M059J (cell line): ENCODE data around the gene IGF2BP2. TPM values are rescaled to one million over a fixed set of nuclear protein-coding genes. Genes with fewer than 3 reads are reported as not detected.
A peak's percentile ranks its signal among the peaks of the same experiment; 100 is the strongest.
"Not testable (repeated sequence)": the region's sequence is repeated elsewhere in the genome, so short reads cannot be mapped to it uniquely, and the experiment has no call there.

Source experiments
- DNase-seq: peaks from one replicate; pipeline ENCODE4 v3.0.0-alpha.2; 2012; ENCODE audit warnings: low read depth
- total RNA-seq: library from RNA; depleted of rRNA; stranded (reverse); fragments of >200 nt; shearing (Covaris generic); gene quantifications from 2 replicates; pipeline ENCODE4 v1.2.3, GENCODE V29; 2014

The IGF2BP2 gene
- total RNA-seq, 1 experiment from 2014 or later: 72.0 TPM

DNA sequence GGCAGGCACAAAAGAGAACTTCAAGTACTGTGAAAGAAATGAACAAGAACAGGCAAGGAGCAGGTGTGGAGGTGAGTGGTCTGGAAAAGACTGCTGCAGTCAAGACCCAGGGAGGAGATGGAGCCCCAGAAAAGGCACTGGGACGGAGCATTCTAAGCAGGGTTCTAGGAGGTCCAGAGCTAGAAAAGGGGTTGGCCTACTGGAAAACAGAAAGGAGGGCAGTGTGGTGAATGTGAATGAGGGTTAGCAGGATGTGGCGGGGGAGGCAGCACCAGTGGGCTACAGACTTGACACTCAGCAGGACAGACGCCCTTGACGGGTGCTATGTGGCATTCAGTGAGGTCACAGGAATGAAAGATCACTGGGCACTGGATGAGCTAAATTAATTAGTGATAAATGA is 163.1 kb downstream of the IGF2BP2 start:
- no peak for DNase-seq

DNA sequence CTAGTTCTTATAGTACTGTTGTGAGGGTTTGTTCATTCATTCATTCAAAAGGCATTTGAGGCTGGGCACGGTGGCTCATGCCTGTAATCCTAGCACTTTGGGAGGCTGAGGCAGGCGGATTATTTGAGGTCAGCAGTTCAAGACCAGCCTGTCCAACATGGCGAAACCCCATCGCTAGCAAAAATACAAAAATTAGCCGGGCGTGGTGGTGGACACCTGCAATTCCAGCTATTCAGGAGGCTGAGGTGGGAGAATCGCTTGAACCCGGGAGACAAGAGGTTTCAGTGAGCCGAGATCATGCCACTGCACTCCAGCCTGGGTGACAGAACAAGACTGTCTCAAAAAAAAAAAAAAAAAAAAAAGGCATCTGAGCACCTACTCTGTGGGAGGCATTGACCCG is 163.5 kb downstream of the IGF2BP2 start:
- DNase-seq: not testable (repeated sequence)

DNA sequence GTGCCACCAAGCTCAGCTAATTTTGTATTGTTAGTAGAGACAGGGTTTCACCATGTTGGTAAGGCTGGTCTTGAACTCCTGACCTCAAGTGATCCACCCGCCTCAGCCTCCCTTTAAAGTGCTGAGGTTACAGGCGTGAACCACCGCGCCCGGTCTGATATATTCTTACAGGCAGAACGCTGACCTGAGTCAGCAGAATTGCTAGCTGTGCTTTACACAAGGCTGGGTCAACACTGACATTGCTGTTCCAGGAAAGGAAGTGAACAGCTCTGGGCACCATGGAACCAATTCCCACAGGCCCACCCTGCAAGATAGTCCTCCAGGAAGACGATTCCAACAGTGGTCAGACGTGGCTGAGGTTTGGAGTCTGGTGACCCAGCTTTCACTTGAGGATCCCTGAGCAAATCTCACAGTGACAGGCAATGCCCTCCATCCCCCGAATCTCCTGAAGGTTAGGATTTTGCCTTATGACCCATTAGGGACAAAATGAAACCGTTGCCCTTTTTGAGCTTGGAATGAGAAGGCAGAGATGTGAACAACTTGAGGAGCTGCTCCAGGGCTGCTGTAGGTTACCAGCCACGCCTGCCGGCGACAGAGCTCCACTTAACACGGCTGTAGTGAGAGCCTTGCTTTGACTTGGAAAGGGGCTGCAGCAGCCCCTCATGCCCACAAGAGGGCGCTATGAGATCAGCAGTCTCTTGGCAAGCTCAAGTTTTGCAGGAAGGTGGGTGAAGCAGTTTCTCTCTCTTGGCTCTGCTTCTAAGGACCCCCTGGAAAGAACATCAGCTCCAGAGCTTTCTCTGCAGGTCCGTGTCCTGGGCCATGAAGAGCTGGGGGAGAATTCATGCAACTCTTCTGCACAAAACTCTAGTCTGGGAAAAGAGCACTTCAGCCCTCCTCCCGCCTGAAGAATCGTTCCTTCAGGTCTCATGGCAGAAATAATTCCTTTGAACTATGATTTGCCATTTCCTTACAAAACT is 164.6 kb downstream of the IGF2BP2 start:
- peak; percentile 76 for DNase-seq

DNA sequence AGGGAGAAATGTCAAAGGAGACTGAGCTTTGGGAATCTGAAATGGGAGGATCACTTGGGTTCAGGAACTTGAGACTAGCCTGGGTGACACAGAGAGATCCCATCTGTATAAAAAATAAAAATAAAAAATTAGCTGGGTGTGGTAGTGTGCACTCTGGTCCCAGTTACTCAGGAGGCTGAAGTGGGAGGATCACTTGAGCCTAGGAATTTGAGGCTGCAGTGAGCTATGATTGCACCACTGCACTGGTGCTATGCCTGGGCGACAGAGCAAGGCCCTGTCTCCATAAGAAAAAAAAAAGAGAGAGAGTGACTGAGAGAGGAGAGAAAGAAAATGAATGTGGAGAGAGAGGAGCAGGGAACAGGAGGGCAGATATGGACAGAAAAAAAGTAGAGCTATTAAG is 165.9 kb downstream of the IGF2BP2 start:
- DNase-seq: no peak

DNA sequence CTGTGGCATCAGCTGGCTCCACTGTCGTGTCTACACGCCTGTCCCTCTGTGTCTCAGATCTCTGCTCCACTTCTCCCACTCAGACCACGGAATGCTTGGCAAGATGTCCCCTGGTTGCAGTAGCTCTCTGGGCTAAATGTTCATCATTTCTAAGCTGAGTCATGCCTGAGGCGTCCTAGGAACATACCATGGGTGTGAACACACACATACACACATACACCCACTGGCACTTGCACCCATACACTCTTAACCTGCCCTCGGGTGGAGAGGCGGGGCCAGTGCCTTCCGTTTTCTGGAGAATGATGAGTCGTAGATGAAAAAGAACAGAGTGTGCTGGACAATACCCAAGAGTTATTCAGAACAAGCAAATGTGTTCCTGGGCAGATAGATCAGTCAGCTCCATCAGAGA is 166.3 kb downstream of the IGF2BP2 start:
- peak; percentile 97 for DNase-seq

DNA sequence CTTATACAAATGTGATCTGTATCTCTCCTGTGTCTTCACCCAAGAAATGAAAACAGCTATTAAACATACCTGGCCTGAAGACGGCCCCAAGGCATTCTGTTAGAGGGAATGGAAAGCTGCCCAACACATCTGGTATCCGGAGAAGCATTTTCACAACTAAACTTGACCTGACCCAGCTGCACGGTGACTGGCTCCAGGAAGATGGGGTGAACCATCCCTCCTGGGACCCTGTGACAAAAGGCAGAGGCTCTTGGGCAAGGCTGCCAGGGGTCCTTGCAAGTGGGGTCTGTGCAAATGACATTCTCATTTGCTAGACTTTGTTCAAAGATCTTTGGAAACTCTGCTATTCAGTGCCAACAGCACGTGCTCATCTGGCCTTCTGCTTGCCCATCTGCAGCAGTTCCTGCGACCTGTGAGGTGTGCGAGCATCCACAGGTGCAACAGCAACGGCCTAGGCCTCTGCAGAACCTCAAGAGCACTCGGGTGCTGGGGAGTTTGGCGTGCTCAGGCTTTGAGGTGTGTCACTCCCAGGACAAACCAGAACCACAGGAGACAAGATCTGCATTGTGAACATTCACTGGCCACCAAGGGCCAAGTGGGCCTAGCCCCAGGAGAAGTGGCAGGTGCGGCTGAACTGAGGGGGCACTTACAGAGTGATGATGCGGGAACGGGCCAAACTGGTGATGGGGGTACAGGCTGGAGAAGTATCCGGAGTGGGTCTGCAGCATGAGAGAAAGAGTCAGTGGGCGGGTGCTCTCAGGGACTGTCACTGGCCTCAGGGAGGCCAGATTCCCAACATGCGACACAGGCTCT is 166.9 kb downstream of the IGF2BP2 start:
- DNase-seq: no peak

DNA sequence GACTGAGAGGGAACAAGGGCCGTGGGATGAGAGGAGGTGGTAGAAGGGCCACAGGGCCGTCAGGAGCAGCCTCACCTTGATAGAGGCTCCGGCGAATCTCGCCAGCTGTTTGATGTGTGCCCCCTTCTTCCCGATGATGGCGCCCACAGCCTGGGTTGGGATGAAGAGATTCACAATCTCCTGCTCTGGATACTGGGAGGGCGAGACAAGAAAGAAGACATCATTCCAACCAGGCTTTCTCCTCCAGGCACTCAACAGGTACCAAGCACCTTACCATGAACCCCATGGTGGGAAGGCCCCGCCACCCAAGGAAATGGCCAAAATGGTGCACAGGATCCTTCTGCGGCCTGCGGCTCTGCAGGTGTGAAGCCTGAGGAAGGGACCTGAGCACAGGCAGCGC is 167.6 kb downstream of the IGF2BP2 start:
- no peak for DNase-seq

DNA sequence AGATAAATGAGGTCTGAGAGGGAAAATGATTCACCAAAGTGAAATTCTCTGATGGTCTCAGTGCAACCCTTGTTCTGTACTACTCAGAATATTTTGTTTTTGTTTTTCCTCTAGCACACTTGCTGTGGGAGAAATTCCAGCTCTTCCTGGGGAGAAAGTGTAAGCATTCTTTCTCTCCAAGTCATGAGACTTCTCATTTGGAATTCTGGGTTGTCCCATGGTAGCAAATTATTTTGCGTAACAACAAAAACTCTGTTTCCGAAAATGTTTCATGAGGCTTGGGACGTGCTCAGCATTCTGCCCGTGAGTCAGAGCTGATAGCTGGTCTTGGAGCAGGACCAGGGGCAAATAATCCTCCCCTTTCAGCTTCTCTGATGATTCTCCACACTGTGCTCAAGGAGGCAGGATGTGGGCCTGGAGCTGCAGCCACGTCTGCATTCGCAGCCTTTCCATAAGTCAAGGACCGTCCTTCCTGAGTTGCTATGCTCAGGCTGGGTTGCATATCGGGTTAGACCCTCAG is 168.5 kb downstream of the IGF2BP2 start:
- DNase-seq: peak; percentile 98

DNA sequence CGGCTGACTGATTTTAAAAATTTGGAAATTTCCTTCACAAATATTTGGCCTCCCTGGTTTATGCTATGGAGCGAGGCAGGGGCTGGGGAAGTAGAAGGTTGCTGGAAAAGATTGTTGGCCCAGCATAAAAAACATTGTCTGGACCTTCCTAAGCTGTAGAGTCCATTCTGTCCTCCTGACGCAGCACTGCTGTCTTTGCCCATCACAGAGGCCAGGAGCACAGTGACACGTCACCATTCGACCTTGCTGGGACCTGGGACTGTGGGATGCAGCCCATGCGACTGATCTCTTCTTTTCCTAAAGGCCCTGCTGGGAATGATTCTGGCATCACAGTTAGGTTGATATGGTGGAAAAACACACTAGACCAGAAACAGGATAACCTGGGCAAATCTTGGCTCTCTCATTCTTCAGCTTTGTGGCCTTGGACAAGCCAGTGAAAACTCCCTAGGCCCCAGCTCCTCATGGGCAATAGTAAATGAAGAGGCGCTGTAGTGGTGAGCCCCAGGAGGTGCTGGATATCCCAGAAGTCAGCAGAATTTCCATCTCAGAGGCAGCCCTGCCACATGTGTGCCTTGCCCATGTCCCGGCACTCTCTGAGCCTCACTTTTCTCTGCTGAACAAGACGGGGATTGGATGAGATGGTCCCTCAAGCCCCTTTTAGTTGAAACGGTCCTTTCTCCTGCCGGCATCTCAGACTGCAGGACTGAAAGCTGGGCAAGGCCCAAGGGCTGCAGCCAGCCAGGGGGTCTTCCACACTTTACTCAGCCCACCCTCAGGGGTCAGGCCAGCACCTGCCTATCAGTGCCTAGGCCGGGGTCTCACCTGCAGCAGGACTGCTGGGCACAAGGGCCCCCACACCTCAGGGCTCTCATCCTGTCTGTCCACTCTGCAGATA is 169.2 kb downstream of the IGF2BP2 start:
- DNase-seq: no peak

DNA sequence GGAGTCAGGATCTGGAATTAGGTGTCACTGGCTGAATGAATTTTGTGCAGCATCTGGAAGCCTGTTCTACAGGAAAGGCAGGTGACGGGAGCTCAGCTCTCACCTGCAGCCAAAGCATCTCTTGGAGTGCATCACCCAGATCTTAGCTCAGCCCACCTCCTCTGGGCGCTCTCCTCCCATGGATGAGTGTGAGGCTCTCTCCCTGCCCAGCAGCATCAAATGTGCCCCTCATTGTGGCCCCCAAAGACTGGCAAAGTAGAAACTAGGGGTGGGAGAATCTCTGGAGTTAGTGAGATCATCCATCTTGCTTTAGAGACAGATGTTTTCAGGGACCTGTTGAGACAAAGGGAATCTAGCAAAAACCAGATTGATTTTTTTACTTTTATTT is 170.1 kb downstream of the IGF2BP2 start:
- DNase-seq: no peak

DNA sequence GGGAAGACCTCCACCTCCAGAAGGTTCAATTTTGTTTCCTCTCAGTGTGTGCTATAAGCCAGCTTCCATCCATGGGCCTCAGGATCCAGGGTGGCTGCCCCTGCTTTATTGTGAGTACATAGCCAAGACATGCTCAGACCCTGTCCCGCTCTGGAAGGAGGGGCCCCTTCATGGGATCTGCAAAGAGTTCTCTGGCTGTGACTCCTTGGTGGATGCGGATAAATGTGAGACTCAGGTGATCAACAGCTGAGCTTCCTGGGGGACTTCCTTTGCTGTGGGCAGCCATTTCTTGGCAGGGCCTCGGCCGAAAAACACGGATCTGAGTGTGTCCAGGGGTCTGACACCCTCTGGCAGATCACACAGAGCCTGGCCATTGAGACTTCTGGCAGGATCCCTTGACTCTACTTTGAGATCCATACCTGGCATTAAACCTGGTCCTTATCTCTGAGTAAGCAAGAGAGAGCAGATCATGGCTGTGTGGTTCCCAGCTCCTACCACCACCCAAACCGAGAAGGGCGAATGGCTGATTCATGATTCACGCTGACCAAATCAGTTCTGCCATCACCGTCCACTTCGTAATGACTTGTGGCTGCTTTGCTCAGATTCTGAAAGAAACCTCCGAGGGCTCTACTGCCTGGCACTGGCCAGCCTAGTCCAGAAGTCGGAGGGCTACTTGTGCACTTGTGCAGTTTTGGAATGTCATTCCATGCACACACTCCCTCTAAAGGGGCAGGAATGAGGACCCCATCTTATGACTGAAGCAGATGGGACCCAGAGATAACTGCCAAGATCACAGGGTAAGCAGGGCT is 170.7 kb downstream of the IGF2BP2 start:
- DNase-seq: no peak

DNA sequence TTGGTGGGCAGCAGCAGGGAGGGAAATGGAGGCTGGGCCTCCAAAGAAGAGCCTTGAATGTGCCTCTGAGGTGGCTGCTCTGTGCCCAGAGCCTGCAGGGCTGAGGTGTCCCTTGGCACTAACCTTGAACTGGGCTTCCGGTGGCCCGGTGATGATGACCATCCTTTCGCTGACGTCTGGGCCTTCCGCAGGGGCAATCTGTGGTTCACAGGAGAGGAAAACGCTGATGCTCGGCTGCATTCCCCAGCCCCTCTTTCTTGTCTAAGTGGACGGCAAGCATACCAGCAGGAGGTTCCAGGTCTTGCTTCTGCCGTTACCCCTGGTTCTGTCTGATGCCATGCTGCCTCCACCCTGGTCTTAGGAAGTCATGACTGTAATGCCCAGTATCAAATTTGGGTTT is 172.9 kb downstream of the IGF2BP2 start:
- no peak for DNase-seq

DNA sequence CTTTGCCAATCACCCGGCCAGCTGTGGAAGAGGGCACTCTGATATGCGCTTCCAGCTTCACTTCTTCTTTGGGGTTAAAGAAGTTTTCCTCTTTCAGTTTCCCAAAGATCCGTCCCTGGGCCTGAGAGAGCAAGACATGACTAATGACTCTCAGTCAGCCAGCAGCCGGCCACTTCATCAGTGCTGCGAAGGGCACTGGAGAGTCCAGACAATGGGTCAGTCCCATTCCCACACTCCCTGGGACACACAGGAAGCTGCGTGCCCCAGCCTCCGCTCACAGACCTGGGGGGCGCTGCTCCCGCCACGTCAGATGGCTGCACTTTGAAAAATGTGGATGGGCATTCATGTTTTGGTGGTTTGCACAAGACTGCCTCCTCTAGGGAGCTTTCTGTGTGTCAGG is 175.4 kb downstream of the IGF2BP2 start:
- no peak for DNase-seq

DNA sequence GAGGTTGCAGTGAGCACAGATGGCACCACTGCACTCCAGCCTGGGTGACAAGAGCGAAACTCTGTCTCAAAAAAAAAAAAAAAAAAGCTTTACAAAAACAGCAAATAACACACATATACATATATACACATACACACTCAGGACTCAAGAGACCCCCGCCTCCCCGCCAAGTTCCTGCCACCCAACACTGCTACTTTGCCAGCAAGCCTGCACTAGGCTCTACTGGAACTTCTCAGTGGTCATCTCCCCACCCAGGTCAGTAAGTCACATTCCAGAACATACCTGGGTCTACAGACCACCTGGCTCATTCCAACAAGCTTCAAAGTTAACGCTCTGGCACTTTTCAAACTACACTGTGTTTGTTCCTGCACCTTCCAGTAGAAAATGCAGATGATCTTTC is 176.4 kb downstream of the IGF2BP2 start:
- no peak for DNase-seq

DNA sequence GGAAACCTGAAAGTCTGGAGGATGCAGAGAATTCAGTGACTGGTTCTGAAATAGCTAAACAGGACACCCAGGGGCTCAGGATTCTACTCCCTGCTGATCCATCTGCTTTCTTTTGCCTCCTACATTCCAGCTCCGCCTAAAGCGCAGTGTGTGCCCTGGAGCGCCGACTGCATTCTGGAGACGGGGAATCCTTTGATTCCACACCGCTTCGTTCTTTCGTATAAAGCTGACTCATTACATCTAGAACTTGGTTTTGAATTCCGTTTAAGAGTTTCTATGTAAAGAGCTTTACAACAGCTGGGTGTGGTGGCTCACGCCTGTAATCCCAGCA is 177.0 kb downstream of the IGF2BP2 start:
- DNase-seq: no peak

DNA sequence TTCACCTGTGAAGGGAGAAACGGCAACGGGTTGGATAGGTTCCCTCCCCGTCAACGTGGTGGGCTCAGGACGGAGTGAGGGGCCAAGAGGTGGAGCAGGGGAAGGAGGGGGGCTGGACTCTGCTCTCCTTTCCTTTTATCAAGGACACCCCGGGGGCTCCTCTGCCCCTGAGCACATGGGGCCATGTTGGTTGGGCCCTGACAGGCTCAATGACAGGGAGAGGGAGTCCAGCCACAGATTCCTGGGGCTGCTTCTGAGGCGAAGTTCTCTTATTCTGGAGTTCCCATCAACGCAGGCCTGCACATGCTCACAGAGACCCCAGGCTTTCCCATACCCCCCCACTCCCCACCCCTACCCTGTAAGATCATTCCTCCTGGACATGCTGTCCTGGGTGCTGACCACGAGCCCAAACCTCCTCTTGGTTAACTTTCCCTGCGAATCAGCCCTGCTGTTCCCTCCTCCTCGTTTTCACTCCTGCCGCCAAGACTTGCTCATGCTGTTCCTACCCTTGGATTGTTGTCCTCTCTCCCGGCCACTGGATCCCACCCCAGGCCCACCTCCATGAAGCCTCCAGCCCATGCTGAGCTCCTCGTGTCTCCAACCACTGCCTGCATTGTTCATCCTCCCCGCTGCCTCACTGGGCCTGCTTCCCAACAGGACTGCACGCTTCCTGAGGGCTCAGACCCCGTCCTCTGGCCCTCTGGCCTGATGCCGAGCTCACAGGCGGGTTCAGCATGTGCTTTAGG is 177.5 kb downstream of the IGF2BP2 start:
- DNase-seq: no peak

DNA sequence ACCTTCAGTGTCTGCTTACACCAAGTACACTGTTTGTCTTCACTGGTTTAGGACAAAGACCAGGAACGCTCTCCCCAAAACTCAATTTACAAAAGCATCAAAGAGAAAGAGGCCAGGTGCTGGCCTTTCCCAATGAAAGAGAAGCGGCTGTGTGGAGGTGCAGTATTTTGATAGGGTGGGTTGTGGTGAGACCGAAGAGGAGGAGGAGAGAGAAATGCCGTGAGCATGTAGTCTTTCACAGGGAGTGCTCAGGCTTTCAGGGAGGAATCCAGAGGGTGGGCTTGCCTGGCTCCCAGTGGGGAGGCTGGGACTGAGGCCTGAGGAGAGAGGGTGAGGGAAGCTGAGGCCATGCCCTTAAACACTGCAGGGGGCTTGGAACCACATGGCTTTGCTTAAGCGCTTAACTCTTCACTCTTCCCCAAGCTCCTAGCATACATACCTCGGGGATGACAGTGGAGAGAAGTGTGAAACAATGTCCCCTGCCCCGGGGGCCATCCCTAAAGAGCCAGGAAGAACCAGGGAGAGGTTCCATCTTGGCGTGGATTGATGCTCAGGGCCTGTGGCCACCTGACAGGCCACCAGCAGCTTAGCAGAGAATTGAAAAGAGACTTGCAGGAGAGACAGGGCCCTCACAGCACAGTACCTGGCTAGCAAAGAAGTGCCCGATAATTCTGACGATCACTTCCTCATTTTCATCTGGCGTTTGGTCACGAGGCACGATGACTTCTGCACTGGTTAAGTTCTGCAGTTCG is 178.3 kb downstream of the IGF2BP2 start:
- no peak for DNase-seq

DNA sequence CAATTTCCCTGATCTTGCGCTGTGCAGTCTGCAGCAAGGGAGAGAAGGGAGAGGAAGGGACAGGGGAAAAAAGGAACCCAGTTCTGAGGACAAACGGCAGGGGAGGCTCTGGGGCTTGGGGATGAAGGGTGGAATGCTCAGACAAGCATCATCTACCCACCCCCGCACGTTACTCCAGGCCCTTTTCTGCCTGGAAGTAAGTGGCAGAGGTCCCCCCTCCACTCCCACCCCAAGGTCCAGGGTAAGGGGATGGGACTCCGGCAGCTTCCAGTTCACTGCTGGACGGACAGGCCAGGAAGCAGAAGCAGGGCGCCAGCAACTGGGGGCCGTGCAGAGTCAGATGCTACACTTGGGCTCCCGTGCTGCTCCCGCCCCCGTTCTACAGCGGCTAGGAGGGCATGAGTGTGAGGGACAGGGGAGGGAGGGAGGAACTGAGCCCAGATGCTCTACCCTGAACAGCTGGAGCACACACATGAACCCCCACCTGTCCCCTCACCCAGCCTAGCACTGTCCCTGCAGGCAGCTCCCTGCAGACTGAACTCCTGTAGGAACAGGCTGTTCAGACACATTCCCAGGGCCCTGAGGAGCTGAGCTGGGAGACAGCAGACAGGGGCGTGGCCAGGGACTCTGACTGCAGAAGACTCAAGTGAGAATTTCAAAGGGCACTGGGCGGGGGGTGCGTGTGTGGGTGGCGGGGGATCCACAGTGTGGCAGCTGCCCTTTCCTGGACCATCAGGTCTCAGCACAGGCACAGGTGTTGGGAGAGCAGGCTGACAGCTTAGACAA is 179.1 kb downstream of the IGF2BP2 start:
- no peak for DNase-seq

DNA sequence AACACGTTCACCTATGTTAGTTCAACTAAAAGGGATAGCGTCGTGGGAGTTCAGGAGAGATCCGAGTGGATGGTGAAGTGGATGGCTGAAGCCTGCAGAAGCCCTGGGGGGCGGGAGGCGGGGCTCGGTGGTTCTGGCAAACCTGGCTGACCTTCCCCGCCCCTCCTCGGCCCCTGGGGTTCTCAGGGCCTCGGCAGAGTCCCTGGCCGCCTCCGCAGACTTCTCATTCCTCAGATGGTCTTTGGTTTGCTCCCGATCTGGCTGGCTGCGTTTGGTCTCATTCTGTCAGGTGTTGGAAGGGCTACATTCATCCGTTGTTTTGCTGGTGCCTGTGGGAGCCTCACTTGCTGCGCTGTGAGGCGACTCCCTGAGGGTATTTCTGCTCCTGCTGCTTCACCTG is 179.7 kb downstream of the IGF2BP2 start:
- not testable (repeated sequence) for DNase-seq
